ENCODE results near the gene ICE2. TPM values are rescaled to one million over a fixed set of nuclear protein-coding genes. Genes with fewer than 3 reads are reported as not detected.

ICE2 gene
- total and polyA plus RNA-seq, 11 donors, result 8.4 to 28.8 (median 21.6) TPM

GRCh38 chr15:60379185-60379524 is 99.8 kb downstream of the ICE2 start:
- ATAC-seq (no peak), DNase-seq (no peak)
- Histone ChIP-seq H3K4me3 (no peak overlapping the region), H3K27ac (peak overlapping the region in 4 of 12 donors; percentile 18 to 54 (median 29)), H3K27me3 (no peaks in the 10 kb centered on the region), H3K9me3 (no peaks in the 10 kb centered on the region), H3K4me1 (peaks cover 0 to 82% (median 49%) of the 10 kb centered on the region in 12 donors), H3K36me3 (peaks cover 0 to 95% (median 71%) of the 10 kb centered on the region in 9 donors)
- TF ChIP-seq CTCF (IDR thresholded peaks at IDR 0.05), result no peak
- no peak for TF ChIP-seq POLR2A (IDR thresholded peaks at IDR 0.05)
- intact Hi-C loops (cut with DNase I), result no loop called here
- WGBS, 4 donors, result 91 to 100% (median 99%) methylated on average over 1 of the region's 1 CpG

DNA sequence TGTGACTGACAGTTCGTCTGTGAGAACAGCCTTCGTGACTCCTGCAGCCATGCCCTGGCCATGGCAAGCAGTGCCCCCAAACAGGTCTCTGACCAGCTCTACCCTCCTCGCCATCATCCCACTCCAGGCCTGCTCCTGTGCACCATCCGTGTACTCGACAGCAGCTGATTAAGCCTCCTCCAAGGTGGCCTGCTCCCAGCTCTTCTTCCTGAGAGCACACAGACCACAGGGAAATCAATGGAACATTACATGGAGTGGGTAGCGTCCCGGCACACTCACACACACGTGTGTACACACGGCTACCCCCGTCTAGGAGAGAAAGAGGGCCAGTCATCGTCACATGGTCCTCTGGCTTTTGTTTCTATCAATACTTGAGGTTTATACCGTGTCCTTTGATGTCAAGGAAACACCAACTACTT is 102.3 kb downstream of the ICE2 start:
- intact Hi-C loops (cut with DNase I), result no loop called here
- DNase-seq (no peak), ATAC-seq (peak in 1 of 4 donors; percentile 46)
- H3K9me3 ChIP-seq, result no peaks in the 10 kb centered on the region
- no peaks in the 10 kb centered on the region for H3K27me3 ChIP-seq
- H3K27ac ChIP-seq, result peak overlapping the region in 3 of 12 donors; percentile 24 to 27 (median 26)
- TF ChIP-seq POLR2A (IDR thresholded peaks at IDR 0.05) (no peak), CTCF (IDR thresholded peaks at IDR 0.05) (no peak)
- peaks cover 0 to 95% (median 55%) of the 10 kb centered on the region in 9 donors for H3K36me3 ChIP-seq
- 66 to 74% (median 73%) methylated on average over 11 to 12 of the region's 12 CpGs for WGBS, 4 donors
- peaks cover 0 to 86% (median 63%) of the 10 kb centered on the region in 12 donors for H3K4me1 ChIP-seq
- no peak overlapping the region for H3K4me3 ChIP-seq

DNA sequence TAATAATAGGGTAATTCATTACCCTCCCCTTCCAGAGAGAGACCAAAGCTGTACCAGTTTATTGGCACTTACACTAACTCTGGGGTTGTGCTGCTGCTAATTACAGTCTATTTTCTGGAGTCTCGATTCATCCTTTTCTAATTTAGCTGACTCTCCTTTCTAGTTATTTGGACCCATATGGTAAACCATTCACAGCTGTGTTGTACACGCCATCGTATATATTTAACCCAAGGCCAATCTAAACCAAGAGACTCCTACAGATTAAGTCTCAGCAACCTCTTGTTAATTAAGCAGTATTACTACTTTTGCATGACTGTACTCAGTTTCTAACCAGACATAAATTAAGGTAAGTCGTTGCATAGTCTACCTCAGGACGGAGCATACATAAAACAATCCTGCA is 103.6 kb downstream of the ICE2 start:
- H3K27me3 ChIP-seq, result no peaks in the 10 kb centered on the region
- TF ChIP-seq CTCF (IDR thresholded peaks at IDR 0.05) (no peak), POLR2A (IDR thresholded peaks at IDR 0.05) (no peak)
- H3K4me3 ChIP-seq, result no peak overlapping the region
- H3K27ac ChIP-seq, result peak overlapping the region in 11 of 12 donors; percentile 66 to 92 (median 80)
- intact Hi-C loops (cut with DNase I), result no loop called here
- ATAC-seq (no peak), DNase-seq (no peak)
- H3K4me1 ChIP-seq, result peaks cover 4 to 94% (median 75%) of the 10 kb centered on the region in 12 donors
- no peaks in the 10 kb centered on the region for H3K9me3 ChIP-seq
- WGBS, 4 donors, result 84 to 88% (median 87%) methylated on average over 5 of the region's 5 CpGs
- peaks cover 0 to 96% (median 46%) of the 10 kb centered on the region in 9 donors for H3K36me3 ChIP-seq

GRCh38 chr15:60374628-60375081 is 104.3 kb downstream of the ICE2 start:
- DNase-seq (peak in 1 of 5 donors; percentile 65), ATAC-seq (peak in 3 of 4 donors; percentile 44 to 78 (median 68))
- H3K4me3 ChIP-seq, result no peak overlapping the region
- H3K9me3 ChIP-seq, result no peaks in the 10 kb centered on the region
- WGBS, 4 donors, result 49 to 61% (median 52%) methylated on average over 7 of the region's 7 CpGs
- H3K4me1 ChIP-seq, result peaks cover 4 to 96% (median 77%) of the 10 kb centered on the region in 12 donors
- peaks cover 0 to 96% (median 40%) of the 10 kb centered on the region in 9 donors for H3K36me3 ChIP-seq
- TF ChIP-seq CTCF (IDR thresholded peaks at IDR 0.05) (no peak), POLR2A (IDR thresholded peaks at IDR 0.05) (no peak)
- peak overlapping the region; percentile 3 to 92 (median 78) for H3K27ac ChIP-seq
- intact Hi-C loops (cut with DNase I), result no loop called here
- no peaks in the 10 kb centered on the region for H3K27me3 ChIP-seq
